ENCODE measurements around the gene MICALL2.
"Not testable (repeated sequence)": the region's sequence is repeated elsewhere in the genome, so short reads cannot be mapped to it uniquely, and the experiment has no call there.

GRCh38 chr7:1443587-1444200 is 15.6 kb downstream of the MICALL2 start:
- TF ChIP-seq POLR2A, POLR2AphosphoS5 (IDR thresholded peaks at IDR 0.05; ENCODE audit: low read depth, low read length): not testable (repeated sequence)

Measured in GM12892 (cell line).